NB4 (cell line): ENCODE measurements around the gene NUMB.

ENCODE experiments used
- DNase-seq: peaks from one replicate; pipeline ENCODE4 v3.0.0; 2010; ENCODE audit warnings: low read depth
- H3K4me3 ChIP-seq: one replicate; pipeline ENCODE4 v1.5.1; 2011; ENCODE audit warnings: mild to moderate bottlenecking, low read depth, low read length, moderate library complexity
- CTCF ChIP-seq: IDR thresholded peaks from one replicate; pipeline ENCODE4 v1.5.1; 2012; ENCODE audit warnings: low read depth, low read length
- MAX ChIP-seq: IDR thresholded peaks from 2 replicates; pipeline ENCODE4 v1.6.1; 2011; ENCODE audit warnings: low read depth, low read length
- MYC ChIP-seq: IDR thresholded peaks from 2 replicates; pipeline ENCODE4 v1.6.1; 2011; ENCODE audit warnings: low read depth, low read length
- POLR2A ChIP-seq: IDR thresholded peaks from 2 replicates; pipeline ENCODE4 v1.6.1; 2011; ENCODE audit warnings: mild to moderate bottlenecking; ENCODE audit not compliant: insufficient read length; ENCODE audit errors: extremely low read depth

The NUMB gene

GRCh38 chr14:73231981-73232851 lies 226.1 kb downstream of the NUMB start:
- peak; percentile 43 for DNase-seq

GRCh38 chr14:73230051-73230450 lies 228.3 kb downstream of the NUMB start:
- no peak overlapping the region for H3K4me3 ChIP-seq
- DNase-seq = no peak
- TF ChIP-seq POLR2A = no peak
- no peak for TF ChIP-seq CTCF
- TF ChIP-seq MYC = no peak
- TF ChIP-seq MAX = no peak

More at GRCh38 chr14:73231981-73232851, 226.1 kb downstream of the NUMB start:
- TF ChIP-seq MAX = no peak
- TF ChIP-seq POLR2A = no peak
- no peak for TF ChIP-seq CTCF
- no peak for TF ChIP-seq MYC
- no peak overlapping the region for H3K4me3 ChIP-seq

- TF ChIP-seq MAX (no peak), CTCF (no peak), MYC (no peak), POLR2A (no peak)
- peak; percentile 84 for DNase-seq
- no peak overlapping the region for H3K4me3 ChIP-seq
Measured at GRCh38 chr14:73227812-73228781, 230.2 kb downstream of the NUMB start.

- H3K4me3 ChIP-seq = no peak overlapping the region
- DNase-seq = no peak
- TF ChIP-seq MAX (no peak), POLR2A (no peak), MYC (no peak), CTCF (no peak)
Measured at GRCh38 chr14:73225496-73225895, 232.8 kb downstream of the NUMB start.
